HepG2 (cell line): ENCODE measurements around the gene EI24. TPM values are rescaled to one million over a fixed set of nuclear protein-coding genes. Genes with fewer than 3 reads are reported as not detected.

ENCODE experiments used
- ATAC-seq: fragments of 200-7000 bp; cut with Tn5 transposase; 3 replicates; pipeline ENCODE4 v1.9.1; 2020; ENCODE audit warnings: mild to moderate bottlenecking, moderate library complexity
- BruUV-seq: library from RNA; stranded (reverse); fragments of 400-500 nt; replicated peaks from 2 replicates; lab custom pipeline; 2021; lab: Mats Ljungman, UMichigan
- CTCF ChIA-PET: fragments of 300-600 bp; formaldehyde crosslinking; extraction: SDS; loops from one replicate; lab custom pipeline; 2021; ENCODE audit warnings: low total read pairs, inconsistent platforms, low intra/inter-chr PET ratio; lab: Yijun Ruan, JAX
- POLR2A ChIA-PET: fragments of 350-600 bp; sonication (Branson Sonifier 250); formaldehyde crosslinking; loops from one replicate; lab custom pipeline; 2020; ENCODE audit warnings: antibody characterized with exemption, inconsistent platforms; lab: Yijun Ruan, JAX
- DNase-seq: peaks from one replicate; pipeline ENCODE4 v3.0.0-alpha.2; 2015; ENCODE audit warnings: low spot score
- FAIRE-seq: peaks from 3 replicates; lab custom pipeline; 2011; peaks lifted over from hg19 to GRCh38; lab: Jason Lieb, UNC
- H2AFZ ChIP-seq: one replicate; pipeline ENCODE4 v1.6.1; 2011; ENCODE audit warnings: low read length, inconsistent platforms
- H3K27ac ChIP-seq: fragments of 300-600 bp; 3 replicates; pipeline ENCODE4 v1.8.0; 2011; ENCODE audit warnings: mixed run types, mild to moderate bottlenecking, mixed read lengths, low read length, inconsistent platforms; ENCODE audit not compliant: insufficient read depth; ENCODE audit errors: extremely low read length
- H3K27me3 ChIP-seq, 2 experiments: fragments of 200-600 bp in 1 of 2; 2 replicates in 1 of 2; 3 replicates in 1 of 2; pipeline versions ENCODE4 v1.6.0 to v1.8.0; 2011; ENCODE audit warnings: low read length in 2 of 2, mild to moderate bottlenecking in 2 of 2, moderate library complexity in 2 of 2, inconsistent platforms in 1 of 2; ENCODE audit not compliant: insufficient read depth in 2 of 2, control insufficient read depth in 1 of 2
- H3K36me3 ChIP-seq, 2 experiments: fragments of 200-600 bp in 1 of 2; replicated peaks in 1 of 2; 2 replicates in 1 of 2; 3 replicates in 1 of 2; pipeline versions ENCODE4 v1.5.1 to v1.8.0; 2011; ENCODE audit warnings: low read length in 2 of 2, inconsistent platforms in 1 of 2; ENCODE audit not compliant: insufficient read depth in 2 of 2, control insufficient read depth in 1 of 2
- H3K4me1 ChIP-seq: 2 replicates; pipeline ENCODE4 v1.5.1; 2012; ENCODE audit warnings: low read length, inconsistent platforms; ENCODE audit not compliant: insufficient read depth
- H3K4me2 ChIP-seq: 2 replicates; pipeline ENCODE4 v1.6.0; 2011; ENCODE audit warnings: low read depth, low read length, inconsistent platforms
- H3K4me3 ChIP-seq, 3 experiments: fragments of 200-600 bp in 1 of 3; sonication (generic), shearing (Covaris generic) in 1 of 3; replicated peaks in 1 of 3; 2 replicates each; pipeline ENCODE4 v1.5.1; 2011 to 2016; ENCODE audit warnings: low read length in 3 of 3, inconsistent platforms in 2 of 3, low read depth in 2 of 3, mild to moderate bottlenecking in 2 of 3, control low read depth in 1 of 3, mixed read lengths in 1 of 3; ENCODE audit not compliant: insufficient read depth in 1 of 3
- H3K79me2 ChIP-seq: one replicate; pipeline ENCODE4 v1.6.1; 2011; ENCODE audit warnings: low read length, inconsistent platforms; ENCODE audit not compliant: insufficient read depth
- H3K9ac ChIP-seq: 2 replicates; pipeline ENCODE4 v1.6.0; 2011; ENCODE audit warnings: mild to moderate bottlenecking, low read depth, low read length, inconsistent platforms; ENCODE audit not compliant: insufficient read depth
- H3K9me3 ChIP-seq: 2 replicates; pipeline ENCODE4 v1.5.1; 2012; ENCODE audit warnings: mild to moderate bottlenecking, low read length
- H4K20me1 ChIP-seq: 2 replicates; pipeline ENCODE4 v1.6.0; 2011; ENCODE audit warnings: inconsistent platforms, mild to moderate bottlenecking, low read length, moderate library complexity; ENCODE audit not compliant: insufficient read depth
- ATF7-NPFF ChIP-seq: sonication (generic); formaldehyde crosslinking; IDR thresholded peaks from 2 replicates; pipeline ENCODE4 v1.8.1; 2023; ENCODE audit warnings: mild to moderate bottlenecking, low read depth, missing genetic modification reagents, moderate library complexity
- ATRX ChIP-seq: sonication (generic); formaldehyde crosslinking; IDR thresholded peaks from 2 replicates; pipeline ENCODE4 v1.4.0; 2020; ENCODE audit warnings: missing genetic modification reagents, borderline replicate concordance
- CC2D1A ChIP-seq: sonication (generic); formaldehyde crosslinking; IDR thresholded peaks from 2 replicates; pipeline ENCODE4 v1.8.1; 2023; ENCODE audit warnings: mild to moderate bottlenecking, missing genetic modification reagents
- GABPB1 ChIP-seq: IDR thresholded peaks from 2 replicates; pipeline ENCODE4 v1.6.1; 2016; ENCODE audit warnings: mild to moderate bottlenecking, missing genetic modification reagents, moderate library complexity, missing compliant biosample characterization
- HOMEZ ChIP-seq: IDR thresholded peaks from 2 replicates; pipeline ENCODE4 v1.6.1; 2016; ENCODE audit warnings: low read depth
- MTF2 ChIP-seq: sonication (generic); formaldehyde crosslinking; IDR thresholded peaks from 2 replicates; pipeline ENCODE4 v1.5.0; 2020; ENCODE audit warnings: missing genetic modification reagents, borderline replicate concordance
- SNAPC4 ChIP-seq: sonication (generic); formaldehyde crosslinking; IDR thresholded peaks from 2 replicates; pipeline ENCODE4 v1.4.0; 2020; ENCODE audit warnings: mild to moderate bottlenecking, missing genetic modification reagents
- SNRNP70 ChIP-seq: fragments of 200-400 bp; formaldehyde crosslinking; IDR thresholded peaks from 2 replicates; pipeline ENCODE4 v1.6.1; 2017; ENCODE audit warnings: mild to moderate bottlenecking, low read depth, low read length, moderate library complexity
- SP4 ChIP-seq: sonication (generic); formaldehyde crosslinking; IDR thresholded peaks from 2 replicates; pipeline ENCODE4 v1.8.1; 2023; ENCODE audit warnings: mild to moderate bottlenecking, missing genetic modification reagents
- SYNCRIP ChIP-seq: fragments of 200-400 bp; formaldehyde crosslinking; IDR thresholded peaks from 2 replicates; pipeline ENCODE4 v1.6.1; 2018; ENCODE audit warnings: mild to moderate bottlenecking, low read depth, low read length; ENCODE audit not compliant: insufficient read depth
- THAP11 ChIP-seq: IDR thresholded peaks from 2 replicates; pipeline ENCODE4 v1.6.1; 2016; ENCODE audit warnings: missing biosample characterization, missing genetic modification reagents
- ZBTB7A ChIP-seq: sonication (generic); formaldehyde crosslinking; IDR thresholded peaks from 2 replicates; pipeline ENCODE4 v1.8.0; 2022; ENCODE audit warnings: mild to moderate bottlenecking, missing genetic modification reagents
- ZNF205 ChIP-seq: IDR thresholded peaks from 2 replicates; pipeline ENCODE4 v1.6.1; 2018; ENCODE audit warnings: missing biosample characterization, missing genetic modification reagents
- ZNF557 ChIP-seq: sonication (generic); formaldehyde crosslinking; IDR thresholded peaks from 2 replicates; pipeline ENCODE4 v1.4.0; 2020; ENCODE audit warnings: missing genetic modification reagents
- ZNF75D ChIP-seq: sonication (generic); formaldehyde crosslinking; IDR thresholded peaks from 2 replicates; pipeline ENCODE4 v1.8.1; 2023; ENCODE audit warnings: missing genetic modification reagents, mild to moderate bottlenecking, borderline replicate concordance
- ZNF883 ChIP-seq: sonication (generic); formaldehyde crosslinking; IDR thresholded peaks from 2 replicates; pipeline ENCODE4 v1.5.1; 2020; ENCODE audit warnings: mild to moderate bottlenecking, missing genetic modification reagents; ENCODE audit errors: not compliant biosample characterization
- WGBS: methylation state at CpG from one replicate; pipeline ENCODE4 v1.1.6; 2017; ENCODE audit warnings: low lambda C conversion rate; 5-methylcytosine and 5-hydroxymethylcytosine counted together
- in situ Hi-C: cut with HindIII; loops from 2 replicates; pipeline ENCODE4 v1.10.0; 2017; ENCODE audit warnings: low pct_unique_long_range_greater_than_20kb; ENCODE audit not compliant: extremely low pct_ligation_motif_present
- intact Hi-C: fragments of 100-400 bp; cut with micrococcal nuclease; formaldehyde crosslinking; loops from one replicate; pipeline ENCODE4 v1.10.0; 2022; ENCODE audit not compliant: unreplicated experiment
- polyA plus RNA-seq, 8 experiments: library from polyadenylated mRNA; depleted of rRNA in 3 of 8; stranded (reverse) in 7 of 8; unstranded in 1 of 8; fragments of >200 nt; fragmentation: Illumina TruSeq in 4 of 8; extraction: Trizol in 4 of 8; gene quantifications; 2 replicates each; pipeline versions ENCODE4 v1.2.1 to v1.2.3, GENCODE V29; 2011 to 2016; ENCODE audit warnings: low read depth in 4 of 8, missing spikeins in 1 of 8, mixed read lengths in 1 of 8; ENCODE audit not compliant: insufficient read depth in 1 of 8
- total RNA-seq, 5 experiments: library from RNA; depleted of rRNA; stranded (reverse); fragments of >200 nt; fragmentation: Illumina TruSeq; extraction: Trizol; gene quantifications; 2 replicates each; pipeline ENCODE4 v1.2.3, GENCODE V29; 2016; ENCODE audit warnings: low read depth in 1 of 5
- TF ChIP-seq, protein P1 (sequence below): sonication (generic); formaldehyde crosslinking; IDR thresholded peaks from 2 replicates; pipeline ENCODE4 v1.5.0; 2020; ENCODE audit warnings: missing genetic modification reagents

Gene EI24
- total and polyA plus RNA-seq, 2 of the 13 experiments (the other 11 are each of a cell fraction or from before 2014, with no cell fraction given): 84.7 to 126 TPM

DNA sequence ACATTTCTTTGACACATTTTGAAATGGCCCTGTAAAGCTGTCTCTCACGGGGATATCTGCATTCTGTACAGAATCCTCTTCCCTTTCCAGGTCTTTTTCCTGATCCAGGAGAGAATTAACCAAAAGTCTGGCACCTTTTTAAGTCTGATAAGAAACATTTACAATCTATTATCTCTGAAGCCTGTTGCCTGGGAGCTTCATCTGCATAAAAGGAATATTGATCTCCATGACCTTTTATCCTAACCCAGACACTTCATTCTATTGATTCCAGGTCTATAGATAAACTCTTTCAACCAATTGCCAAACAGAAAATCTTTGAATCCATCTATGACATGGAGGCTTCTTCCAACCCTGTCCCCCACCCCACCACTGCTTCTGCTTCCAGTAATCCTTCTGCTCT is 33.7 kb upstream of the EI24 start:
- 5% methylated on average over 1 of the region's 1 CpG for WGBS
- H4K20me1 ChIP-seq: no peaks in the 10 kb centered on the region
- H3K4me2 ChIP-seq: no peak overlapping the region
- no peak for FAIRE-seq
- no peak overlapping the region for H3K4me3 ChIP-seq
- CTCF ChIA-PET: no interaction called here
- ATAC-seq: no peak
- H3K27ac ChIP-seq: no peak overlapping the region
- no peak overlapping the region for H2AFZ ChIP-seq
- H3K9me3 ChIP-seq: no peaks in the 10 kb centered on the region
- POLR2A ChIA-PET: no interaction called here
- H3K36me3 ChIP-seq: no peaks in the 10 kb centered on the region
- BruUV-seq: no TSS peak
- intact Hi-C loops (no loop called here), in situ Hi-C loops (no loop called here)
- no peaks in the 10 kb centered on the region for H3K4me1 ChIP-seq
- H3K9ac ChIP-seq: no peak overlapping the region
- DNase-seq: no peak
- H3K79me2 ChIP-seq: no peaks in the 10 kb centered on the region
- H3K27me3 ChIP-seq: no peaks in the 10 kb centered on the region
- TF ChIP-seq, protein P1, sequence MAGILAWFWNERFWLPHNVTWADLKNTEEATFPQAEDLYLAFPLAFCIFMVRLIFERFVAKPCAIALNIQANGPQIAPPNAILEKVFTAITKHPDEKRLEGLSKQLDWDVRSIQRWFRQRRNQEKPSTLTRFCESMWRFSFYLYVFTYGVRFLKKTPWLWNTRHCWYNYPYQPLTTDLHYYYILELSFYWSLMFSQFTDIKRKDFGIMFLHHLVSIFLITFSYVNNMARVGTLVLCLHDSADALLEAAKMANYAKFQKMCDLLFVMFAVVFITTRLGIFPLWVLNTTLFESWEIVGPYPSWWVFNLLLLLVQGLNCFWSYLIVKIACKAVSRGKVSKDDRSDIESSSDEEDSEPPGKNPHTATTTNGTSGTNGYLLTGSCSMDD: no peak
- TF ChIP-seq SNRNP70 (no peak), ZNF883 (CRISPR knock-in tag) (no peak), HOMEZ (CRISPR knock-in tag) (no peak), ZNF75D (no peak), ATRX (CRISPR knock-in tag) (no peak), ATF7-NPFF (no peak), THAP11 (CRISPR knock-in tag) (no peak), ZNF557 (CRISPR knock-in tag) (no peak), CC2D1A (no peak), GABPB1 (CRISPR knock-in tag) (no peak), SNAPC4 (CRISPR knock-in tag) (no peak), ZNF205 (CRISPR knock-in tag) (no peak), MTF2 (CRISPR knock-in tag) (no peak), SYNCRIP (no peak), ZBTB7A (no peak), SP4 (CRISPR knock-in tag) (no peak)
